Measurements from ENCODE around the gene HSF4.

HSF4 gene

DNA sequence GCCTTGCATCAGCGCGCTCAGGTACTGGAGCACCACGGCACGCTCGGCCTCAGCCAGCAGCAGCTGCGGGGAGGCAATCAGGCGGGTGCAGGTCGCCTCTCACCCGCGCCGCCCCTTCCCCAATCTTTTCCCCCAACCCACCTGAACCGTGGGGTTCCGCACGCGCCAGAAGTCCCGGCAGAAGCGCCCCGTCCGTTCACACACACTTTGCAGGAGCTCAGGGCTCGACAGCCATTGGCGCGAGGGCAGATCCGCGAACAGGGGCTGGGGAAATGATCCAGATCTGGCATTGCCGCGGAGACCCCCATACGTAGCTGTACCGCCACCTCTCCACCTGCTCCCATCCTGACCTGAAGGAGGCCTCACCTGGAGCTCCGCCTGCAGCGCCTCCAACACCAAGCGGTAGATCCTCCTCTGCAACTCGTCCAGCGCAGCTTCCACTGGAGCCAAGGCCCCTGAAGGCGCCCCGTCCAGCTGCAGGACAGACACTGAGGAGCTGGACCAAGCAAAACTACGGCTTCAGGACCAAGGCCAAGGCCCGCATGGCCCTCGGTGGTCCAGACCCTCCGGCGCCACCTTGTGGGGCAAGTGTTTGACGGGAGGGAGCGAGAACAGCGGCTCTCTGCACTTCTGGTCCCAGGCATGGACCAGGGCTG is 20.6 kb downstream of the HSF4 start:
- peak; percentile 50 for DNase-seq (ENCODE audit: low read depth, low spot score)

DNA sequence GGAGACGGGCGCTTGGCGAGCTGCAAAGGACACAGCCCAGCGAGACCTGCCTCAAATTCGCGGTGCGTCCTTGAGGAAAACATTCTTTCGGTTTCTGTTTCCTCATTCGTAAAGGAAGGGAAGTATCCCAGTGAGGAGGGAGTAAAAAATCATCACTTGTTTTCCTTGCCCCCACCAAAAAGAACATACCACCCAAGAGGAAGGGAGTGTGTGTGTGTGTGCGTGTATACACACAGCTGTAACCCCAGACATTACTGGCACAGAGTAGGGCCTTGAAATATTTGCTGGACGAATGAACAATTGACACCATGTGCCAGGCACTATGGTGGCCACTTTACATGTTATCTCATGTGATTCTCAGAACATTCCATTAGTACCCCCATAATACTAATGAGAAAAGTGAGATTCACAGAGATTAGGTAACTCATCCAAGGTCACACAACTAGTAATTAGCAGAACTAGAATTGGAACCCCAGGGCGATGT is 21.1 kb downstream of the HSF4 start:
- DNase-seq (ENCODE audit: low read depth, low spot score) = no peak

DNA sequence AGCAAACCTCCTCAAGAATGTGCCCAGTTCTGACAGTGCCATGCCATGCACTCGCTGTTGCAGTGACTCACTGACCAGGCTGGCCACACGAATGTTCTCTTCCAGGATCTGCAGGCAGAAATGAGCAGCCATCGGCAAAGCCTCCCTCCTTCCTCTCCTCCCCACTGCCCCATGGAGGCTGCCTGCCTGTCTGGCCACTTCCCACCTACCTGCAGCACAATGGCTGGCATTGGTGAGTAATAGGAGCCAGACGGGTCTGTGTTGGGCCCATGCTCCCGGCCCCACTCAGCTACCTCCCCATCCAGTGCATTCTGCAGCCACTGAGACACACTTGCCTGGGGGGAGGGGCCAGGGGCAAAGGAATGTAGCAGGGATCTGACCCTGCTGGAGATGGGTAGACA is 22.0 kb downstream of the HSF4 start:
- no peak for DNase-seq (ENCODE audit: low read depth, low spot score)

DNA sequence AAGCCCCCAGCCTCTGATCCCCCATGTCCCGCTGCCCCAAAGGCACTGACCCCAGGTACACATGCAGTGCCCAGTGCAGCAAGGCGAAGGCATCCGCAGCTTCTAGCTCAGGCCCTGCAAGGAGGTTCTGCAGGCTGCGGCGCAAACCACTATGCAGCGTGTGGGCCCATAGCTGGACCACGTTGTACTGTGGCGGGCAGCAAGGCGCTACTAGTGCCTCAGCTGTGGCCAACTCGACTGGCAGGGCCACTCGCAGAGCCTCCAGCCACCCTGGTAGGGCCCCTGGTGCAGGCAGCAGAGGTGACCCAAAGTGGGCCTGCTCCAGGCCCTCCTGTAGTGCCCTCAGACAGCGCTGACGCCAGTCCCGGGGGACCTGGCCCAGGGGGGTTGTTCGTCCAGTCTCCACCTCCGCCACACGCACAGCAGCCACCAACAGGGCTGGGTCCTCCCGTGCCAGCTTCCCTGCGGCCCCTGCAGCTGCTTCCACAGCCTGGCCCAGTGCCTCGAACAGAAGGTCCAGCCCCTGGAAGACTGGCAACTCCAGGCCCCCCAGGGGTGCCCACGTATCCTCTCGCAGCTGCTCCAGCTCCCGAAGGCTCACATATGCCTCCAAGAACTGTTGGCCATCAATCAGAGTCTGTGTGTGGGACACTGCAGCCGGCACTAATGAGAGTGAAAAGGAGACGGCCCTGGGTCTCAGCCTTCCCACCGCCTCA is 22.8 kb downstream of the HSF4 start:
- no peak for DNase-seq (ENCODE audit: low read depth, low spot score)

DNA sequence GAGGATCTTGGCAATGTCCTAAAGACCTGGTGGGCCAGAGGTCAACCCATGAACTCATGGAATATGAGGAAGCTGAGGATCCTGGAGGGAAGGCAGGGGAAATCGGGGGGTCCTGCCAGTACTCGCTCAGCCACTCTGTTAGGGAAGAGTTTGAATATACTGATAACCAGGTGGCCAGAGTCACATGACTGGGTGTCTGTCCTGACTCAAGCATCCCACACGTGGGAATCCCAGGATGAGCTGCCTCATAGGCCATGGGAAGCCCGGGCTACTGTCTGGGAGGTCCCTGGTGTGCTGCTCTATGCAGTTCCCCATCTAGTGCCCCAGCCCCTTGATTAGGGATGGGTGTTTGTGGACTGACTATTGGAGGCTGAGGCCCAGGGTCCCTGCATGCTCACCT is 23.8 kb downstream of the HSF4 start:
- DNase-seq (ENCODE audit: low read depth, low spot score) = no peak

DNA sequence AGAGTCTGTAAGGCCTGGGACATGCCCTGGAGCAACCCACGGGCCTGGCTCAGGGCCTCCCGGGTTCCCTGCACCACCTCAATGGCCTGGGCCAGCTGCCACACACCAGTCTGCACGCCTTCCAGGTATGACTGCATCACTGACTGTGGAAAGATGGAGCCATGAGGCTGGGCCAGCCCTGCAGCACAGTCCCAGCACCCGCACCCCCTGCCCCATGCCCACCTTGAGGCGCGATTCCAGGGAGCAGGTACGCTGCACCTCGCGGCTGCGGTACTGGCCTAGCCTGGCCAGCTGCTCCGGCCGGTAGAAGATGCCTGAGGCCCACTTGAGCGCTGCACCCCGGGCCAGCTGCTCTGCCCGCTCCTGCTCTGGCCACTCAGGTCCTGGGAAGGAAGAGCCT is 24.3 kb downstream of the HSF4 start:
- no peak for DNase-seq (ENCODE audit: low read depth, low spot score)

DNA sequence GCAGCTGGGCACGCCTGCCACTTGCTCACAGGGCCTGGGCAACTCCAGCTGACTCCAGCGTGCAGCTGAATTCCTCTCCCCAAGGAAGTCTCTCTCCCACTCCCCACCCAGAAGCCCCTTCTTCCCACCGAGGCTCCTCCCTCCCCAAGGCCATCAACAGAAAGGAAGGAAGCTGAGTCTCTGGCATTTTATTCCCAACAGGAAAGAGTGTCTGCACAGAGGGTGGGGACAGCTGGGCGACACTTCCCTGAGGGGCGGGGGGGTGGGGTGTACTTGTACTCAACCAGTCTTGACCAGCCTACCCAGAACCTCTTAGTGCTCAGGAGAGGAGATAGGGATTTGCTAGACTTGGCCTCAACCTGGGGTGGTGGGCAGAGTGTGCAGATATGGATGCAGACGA is 25.5 kb downstream of the HSF4 start, which contains the start of gene EXOC3L1:
TSS of gene EXOC3L1 (minus strand) at position 96 of the 400 bp plus-strand sequence. CDS start 460 bp downstream, outside the sequence.
- DNase-seq (ENCODE audit: low read depth, low spot score) = no peak

DNA sequence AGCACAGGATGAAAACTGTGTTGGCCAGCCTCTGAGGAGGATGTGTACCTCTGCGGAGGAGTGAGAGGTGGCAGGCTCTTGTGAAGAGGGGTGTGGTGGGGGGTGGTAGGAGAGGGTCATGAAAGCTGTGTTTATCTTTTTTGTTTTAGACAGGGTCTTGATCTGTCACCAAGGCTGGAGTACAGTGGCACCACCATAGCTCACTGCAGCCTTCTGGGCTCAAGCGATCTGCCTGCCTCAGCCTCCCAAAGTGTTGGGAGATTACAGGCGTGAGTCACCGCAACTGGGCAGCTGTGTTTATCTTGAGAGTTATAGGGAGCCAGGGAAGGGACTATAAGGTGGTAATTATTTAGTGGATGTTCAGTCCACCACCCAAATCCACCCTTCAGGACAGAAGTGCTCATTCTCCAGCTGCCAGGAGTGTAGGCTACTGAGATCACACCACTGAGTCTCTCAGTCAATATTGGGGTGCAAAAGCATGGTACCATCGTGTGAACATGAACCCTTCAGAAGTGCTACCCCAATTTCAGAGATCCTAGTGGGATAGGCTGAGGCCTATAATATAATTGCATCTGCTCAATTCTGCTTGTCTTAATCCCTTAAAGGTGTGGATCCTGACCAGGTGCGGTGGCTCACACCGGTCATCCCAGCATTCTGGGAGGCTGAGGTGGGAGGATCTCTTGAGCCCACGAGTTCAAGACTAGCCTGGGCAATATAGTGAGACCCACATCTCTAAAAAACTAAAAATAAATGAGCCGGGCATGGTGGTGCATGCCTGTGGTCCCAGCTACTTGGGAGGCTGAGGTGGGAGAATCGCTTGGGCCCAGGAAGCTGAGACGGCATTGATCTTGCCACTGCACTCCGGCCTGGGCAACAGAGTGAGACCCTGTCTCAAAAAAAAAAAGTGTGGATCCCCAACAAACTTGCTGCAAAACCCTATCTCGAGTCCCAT is 26.2 kb downstream of the HSF4 start:
- no peak for DNase-seq (ENCODE audit: low read depth, low spot score)

DNA sequence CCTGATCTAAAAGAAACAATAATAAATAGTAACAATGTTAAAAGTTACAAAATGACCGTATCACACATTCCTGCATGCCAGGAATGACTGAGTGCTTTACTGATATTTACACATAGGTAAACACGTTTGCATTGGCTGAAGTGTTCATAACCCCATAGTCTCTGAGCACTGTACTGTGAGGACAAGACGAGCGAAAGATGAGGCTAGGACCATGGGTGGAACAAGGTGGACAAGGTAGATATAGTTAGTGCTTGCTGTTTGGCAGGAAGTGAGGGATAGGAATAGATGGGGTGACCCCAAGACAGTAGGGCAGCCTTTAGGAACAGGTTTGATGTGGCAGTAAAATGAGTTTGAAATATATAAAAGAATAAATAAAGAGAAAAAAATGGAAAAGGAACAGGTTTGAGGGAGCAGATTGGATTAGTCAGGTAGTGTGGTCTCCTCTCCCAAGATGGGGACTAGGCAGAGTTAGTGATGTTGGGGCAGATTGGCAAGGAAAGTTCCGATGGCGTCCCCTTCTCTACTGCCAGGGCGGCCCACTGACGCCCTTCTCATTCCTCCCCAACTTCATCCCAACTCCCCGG is 27.0 kb downstream of the HSF4 start:
- no peak for DNase-seq (ENCODE audit: low read depth, low spot score)

DNA sequence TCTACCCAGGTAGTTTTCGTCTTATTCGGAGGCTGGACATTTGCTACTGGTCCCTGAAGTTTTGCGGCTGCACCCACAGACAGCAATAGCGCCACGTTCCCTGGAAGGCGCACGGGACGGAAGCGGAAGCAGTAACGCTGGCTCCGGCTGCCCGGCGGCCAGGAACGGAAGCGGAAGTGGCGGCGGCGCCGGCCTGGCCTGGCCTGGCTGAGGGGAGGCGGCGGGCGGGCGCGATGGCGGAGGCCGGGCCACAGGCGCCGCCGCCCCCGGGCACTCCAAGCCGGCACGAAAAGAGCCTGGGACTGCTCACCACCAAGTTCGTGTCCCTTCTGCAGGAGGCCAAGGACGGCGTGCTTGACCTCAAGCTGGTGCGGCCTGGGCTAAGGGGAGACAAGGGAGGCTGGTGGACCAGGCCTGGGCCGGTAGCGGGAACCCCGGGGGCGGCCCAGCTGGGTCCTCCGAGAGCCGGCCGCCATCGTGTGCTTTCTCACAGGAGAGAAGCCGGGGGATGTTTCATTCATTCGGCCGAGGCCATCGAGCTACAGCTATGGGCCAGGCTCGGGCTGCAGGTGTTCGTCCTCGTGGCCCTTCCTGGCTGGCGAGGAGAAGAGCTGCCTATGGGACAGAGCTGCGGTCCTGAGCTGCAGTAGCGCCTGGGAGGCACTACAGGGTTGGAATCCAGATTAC is 27.6 kb downstream of the HSF4 start, which contains the start of gene E2F4:
TSS of gene E2F4 (plus strand) at position 161 of the 687 bp plus-strand sequence. CDS start at position 234, 73 bp downstream.
- peak; percentile 70 for DNase-seq (ENCODE audit: low read depth, low spot score)

DNA sequence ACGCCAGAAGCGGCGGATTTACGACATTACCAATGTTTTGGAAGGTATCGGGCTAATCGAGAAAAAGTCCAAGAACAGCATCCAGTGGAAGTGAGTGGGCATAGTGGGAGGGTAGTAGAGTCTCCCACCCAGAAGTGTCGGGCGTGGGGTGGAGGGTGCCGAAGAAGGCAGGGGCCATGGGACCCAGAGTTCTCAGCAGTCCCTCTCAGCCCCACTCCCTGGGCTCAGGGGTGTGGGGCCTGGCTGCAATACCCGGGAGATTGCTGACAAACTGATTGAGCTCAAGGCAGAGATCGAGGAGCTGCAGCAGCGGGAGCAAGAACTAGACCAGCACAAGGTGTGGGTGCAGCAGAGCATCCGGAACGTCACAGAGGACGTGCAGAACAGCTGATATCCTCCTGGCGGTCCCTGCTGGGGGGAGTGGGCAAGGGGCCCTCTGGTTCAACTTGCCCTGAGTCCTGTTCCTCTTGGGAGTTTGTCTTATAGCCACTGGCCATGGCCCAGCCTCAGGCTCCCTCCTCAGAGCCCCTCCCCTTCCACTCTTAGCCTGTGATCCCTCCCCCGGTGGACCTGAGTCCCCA is 28.3 kb downstream of the HSF4 start:
- no peak for DNase-seq (ENCODE audit: low read depth, low spot score)

DNA sequence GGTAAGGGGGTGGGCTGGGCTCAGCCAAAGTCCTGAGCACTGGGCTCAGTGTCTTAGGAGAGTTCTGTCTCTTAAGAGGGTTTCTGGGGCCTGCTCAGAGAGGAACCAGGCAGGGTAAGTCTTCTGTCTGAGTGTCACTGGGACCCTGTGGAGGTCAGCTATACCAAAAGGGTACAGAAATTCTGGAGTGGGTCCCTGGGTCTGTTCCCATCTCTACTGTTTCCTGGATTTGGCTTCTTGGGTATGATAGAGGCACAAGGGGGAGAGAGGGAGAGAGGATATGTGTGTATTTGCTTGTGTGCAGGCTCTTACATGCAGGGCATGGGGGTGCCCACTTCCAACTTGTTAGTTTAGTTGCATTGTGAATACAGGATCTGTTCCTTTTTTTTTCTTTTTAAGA is 29.0 kb downstream of the HSF4 start:
- DNase-seq (ENCODE audit: low read depth, low spot score) = no peak

DNA sequence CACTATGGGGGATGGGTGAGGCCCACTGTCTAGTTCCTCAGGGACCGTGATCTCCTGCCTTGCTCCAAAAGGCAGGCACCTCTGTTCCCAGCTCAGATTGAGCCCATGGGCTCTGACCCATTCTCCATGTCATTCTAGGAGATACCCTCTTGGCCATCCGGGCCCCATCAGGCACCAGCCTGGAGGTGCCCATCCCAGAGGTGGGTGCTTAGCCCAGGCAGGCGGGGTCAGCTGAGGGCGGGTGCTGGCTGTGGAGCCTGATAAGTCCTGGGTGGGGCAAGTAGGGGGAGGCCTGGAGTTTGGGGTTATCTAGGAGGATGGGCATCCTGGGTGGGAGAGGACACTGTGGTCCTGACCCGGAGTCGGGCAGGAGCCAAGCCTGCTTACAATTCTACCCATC is 29.7 kb downstream of the HSF4 start:
- no peak for DNase-seq (ENCODE audit: low read depth, low spot score)

DNA sequence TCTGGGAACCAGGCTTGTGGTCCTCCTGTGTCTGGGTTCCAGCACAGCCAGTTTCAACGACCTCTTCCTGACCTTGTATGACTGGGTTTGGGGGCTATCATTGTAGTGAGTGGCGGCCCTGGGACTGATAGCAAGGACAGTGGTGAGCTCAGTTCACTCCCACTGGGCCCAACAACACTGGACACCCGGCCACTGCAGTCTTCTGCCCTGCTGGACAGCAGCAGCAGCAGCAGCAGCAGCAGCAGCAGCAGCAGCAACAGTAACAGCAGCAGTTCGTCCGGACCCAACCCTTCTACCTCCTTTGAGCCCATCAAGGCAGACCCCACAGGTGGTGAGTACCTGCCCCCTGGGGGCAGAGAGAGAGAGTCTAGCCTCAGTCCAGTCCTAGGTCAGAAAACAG is 31.1 kb downstream of the HSF4 start:
- no peak for DNase-seq (ENCODE audit: low read depth, low spot score)

DNA sequence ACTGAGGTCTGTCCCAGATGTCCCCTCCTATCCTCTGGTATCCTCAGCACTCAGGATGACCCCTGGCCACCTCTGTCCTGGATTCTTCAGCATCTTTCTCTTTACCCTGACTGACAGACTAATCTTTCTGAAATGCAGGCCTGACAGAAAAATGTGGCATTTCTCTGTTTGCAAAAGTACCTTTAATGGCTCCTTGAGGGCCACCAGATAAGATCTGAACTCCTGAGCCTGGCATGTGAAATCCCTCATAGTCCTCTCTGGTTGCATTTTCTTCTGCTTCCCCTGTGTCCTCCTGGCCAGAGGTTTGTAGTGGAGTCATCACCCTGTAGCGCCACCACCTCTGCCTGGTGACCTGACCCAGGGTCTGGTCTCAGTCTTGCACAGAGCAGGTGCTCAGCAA is 32.3 kb downstream of the HSF4 start:
- DNase-seq (ENCODE audit: low read depth, low spot score) = no peak

DNA sequence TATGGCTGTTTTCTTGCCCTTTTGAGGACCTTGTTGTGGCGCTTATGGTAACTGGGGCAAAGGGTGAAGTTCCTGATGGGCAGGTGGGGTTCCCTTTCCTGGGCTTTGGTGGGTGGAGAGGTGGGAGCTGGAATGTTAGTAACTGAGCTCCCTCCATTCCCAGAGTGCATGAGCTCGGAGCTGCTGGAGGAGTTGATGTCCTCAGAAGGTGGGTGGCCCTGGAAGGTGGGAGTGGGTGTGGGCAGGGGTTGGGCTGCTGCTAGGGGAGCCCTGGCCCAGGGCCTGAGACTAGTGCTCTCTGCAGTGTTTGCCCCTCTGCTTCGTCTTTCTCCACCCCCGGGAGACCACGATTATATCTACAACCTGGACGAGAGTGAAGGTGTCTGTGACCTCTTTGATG is 33.2 kb downstream of the HSF4 start:
- DNase-seq (ENCODE audit: low read depth, low spot score) = no peak

DNA sequence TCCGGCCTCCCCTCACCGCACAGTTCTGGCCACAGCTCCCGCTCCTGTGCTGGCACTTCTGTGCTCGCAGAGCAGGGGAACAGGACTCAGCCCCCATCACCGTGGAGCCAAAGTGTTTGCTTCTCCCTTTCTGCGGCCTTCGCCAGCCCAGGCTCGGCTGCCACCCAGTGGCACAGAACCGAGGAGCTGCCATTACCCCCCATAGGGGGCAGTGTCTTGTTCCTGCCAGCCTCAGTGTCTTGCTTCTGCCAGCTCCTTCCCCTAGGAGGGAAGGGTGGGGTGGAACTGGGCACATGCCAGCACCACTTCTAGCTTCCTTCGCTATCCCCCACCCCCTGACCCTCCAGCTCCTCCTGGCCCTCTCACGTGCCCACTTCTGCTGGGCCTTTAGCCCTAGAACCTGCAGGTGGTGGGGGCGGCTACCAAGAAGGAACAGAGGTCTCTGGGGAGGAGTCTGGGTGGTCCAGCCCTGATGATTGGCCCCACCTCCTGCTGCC is 33.7 kb downstream of the HSF4 start:
- no peak for DNase-seq (ENCODE audit: low read depth, low spot score)

DNA sequence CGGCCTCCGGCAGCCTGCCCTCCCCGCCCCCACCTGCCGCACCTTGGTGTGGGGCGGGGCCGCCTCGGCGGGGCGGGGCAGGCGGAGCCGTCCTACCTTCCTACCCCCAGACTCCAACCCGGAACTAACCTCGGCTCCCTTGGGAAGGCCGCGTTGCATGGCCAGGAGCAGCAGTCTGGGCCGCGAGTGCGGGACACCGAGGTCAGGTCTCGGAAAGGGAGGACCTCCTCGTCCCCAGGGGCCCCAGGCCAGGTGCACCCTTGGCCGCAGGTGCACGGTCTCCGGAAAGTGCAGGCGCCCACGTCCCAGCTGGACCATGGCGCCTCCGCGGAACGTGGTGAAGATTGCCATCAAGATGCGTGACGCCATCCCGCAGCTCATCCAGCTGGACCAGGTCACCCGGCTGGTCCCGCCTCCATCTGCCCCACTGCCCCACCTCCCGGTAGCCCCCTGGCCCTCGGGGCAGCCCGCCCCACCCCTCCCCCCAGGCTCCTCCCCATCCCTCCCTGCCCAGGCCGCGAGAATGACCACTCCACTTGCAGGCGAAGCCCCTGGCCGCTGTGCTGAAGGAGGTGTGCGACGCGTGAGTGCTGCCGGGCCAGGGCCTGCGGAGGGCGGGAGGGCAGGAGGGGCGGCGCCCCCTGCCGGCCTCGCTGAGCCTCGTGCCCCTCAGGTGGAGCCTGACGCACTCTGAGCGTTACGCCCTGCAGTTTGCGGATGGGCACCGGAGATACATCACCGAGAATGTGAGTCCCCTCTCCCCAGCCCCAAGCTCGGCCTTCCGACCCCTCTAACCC is 34.7 kb downstream of the HSF4 start, which contains the start of gene ELMO3:
TSS of gene ELMO3 (plus strand) at position 121 of the 797 bp plus-strand sequence. CDS start at position 317, 196 bp downstream.
- no peak for DNase-seq (ENCODE audit: low read depth, low spot score)

DNA sequence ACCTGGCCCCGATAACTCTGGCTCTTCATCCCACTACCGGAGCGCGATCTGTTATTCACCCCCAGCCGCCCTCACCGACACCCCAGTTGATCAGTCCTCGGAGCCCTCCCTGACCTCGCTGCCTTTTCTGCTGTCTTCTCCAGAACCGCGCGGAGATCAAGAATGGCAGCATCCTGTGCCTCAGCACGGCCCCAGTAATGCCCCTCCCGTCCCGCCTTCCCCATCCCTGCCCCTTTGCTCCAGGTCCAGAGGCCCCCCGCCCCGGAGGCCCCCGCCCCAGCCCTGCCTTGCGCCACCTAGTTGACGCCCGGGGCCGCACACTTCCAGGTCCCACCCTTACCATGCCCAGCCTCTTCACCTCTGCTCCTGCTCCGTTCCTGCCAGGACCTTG is 35.3 kb downstream of the HSF4 start:
- no peak for DNase-seq (ENCODE audit: low read depth, low spot score)
